Measurements from ENCODE around the gene ADGRA3. TPM values are rescaled to one million over a fixed set of nuclear protein-coding genes. Genes with fewer than 3 reads are reported as not detected.
"Not testable (repeated sequence)": the region's sequence is repeated elsewhere in the genome, so short reads cannot be mapped to it uniquely, and the experiment has no call there.

Gene ADGRA3
- polyA plus RNA-seq, 1 donor = 51.5 TPM

- Histone ChIP-seq H3K4me3 (ENCODE audit: low read length) (no peak overlapping the region), H3K9me3 (ENCODE audit: control insufficient read depth, low read depth, low read length) (no peaks in the 10 kb centered on the region), H3K4me1 (ENCODE audit: control insufficient read depth, insufficient read depth, low read length) (no peaks in the 10 kb centered on the region), H3K27ac (ENCODE audit: low read length) (no peak overlapping the region), H3K27me3 (ENCODE audit: control insufficient read depth, insufficient read depth, low read length) (no peaks in the 10 kb centered on the region), H3K36me3 (ENCODE audit: control insufficient read depth, insufficient read depth, low read length) (peaks cover 27% of the 10 kb centered on the region)
- WGBS (ENCODE audit: insufficient coverage, low lambda C conversion rate) = no CpG with 5 or more reads among the region's 3 CpGs
- peak; percentile 53 to 63 for DNase-seq
Observed at GRCh38 chr4:22389240-22389870, 126.5 kb downstream of the ADGRA3 start.

- no peak overlapping the region for H3K27ac ChIP-seq (ENCODE audit: low read length)
- H3K36me3 ChIP-seq (ENCODE audit: control insufficient read depth, insufficient read depth, low read length) = peaks cover 33% of the 10 kb centered on the region
- no peak overlapping the region for H3K4me3 ChIP-seq (ENCODE audit: low read length)
- no peaks in the 10 kb centered on the region for H3K4me1 ChIP-seq (ENCODE audit: control insufficient read depth, insufficient read depth, low read length)
- no peaks in the 10 kb centered on the region for H3K9me3 ChIP-seq (ENCODE audit: control insufficient read depth, low read depth, low read length)
- no peak for DNase-seq
- H3K27me3 ChIP-seq (ENCODE audit: control insufficient read depth, insufficient read depth, low read length) = no peaks in the 10 kb centered on the region
- 80% methylated on average over 3 of the region's 7 CpGs for WGBS (ENCODE audit: insufficient coverage, low lambda C conversion rate)
Observed at GRCh38 chr4:22385611-22386011, 130.3 kb downstream of the ADGRA3 start.

- no peak overlapping the region for H3K27ac ChIP-seq (ENCODE audit: low read length)
- no peaks in the 10 kb centered on the region for H3K4me1 ChIP-seq (ENCODE audit: control insufficient read depth, insufficient read depth, low read length)
- DNase-seq = no peak
- H3K4me3 ChIP-seq (ENCODE audit: low read length) = no peak overlapping the region
- no peaks in the 10 kb centered on the region for H3K27me3 ChIP-seq (ENCODE audit: control insufficient read depth, insufficient read depth, low read length)
- no peaks in the 10 kb centered on the region for H3K9me3 ChIP-seq (ENCODE audit: control insufficient read depth, low read depth, low read length)
- H3K36me3 ChIP-seq (ENCODE audit: control insufficient read depth, insufficient read depth, low read length) = peaks cover 30% of the 10 kb centered on the region
Observed at GRCh38 chr4:22384154-22384553, 131.7 kb downstream of the ADGRA3 start.

GRCh38 chr4:22382216-22382615 lies 133.7 kb downstream of the ADGRA3 start:
- not testable (repeated sequence) for H3K27ac ChIP-seq (ENCODE audit: low read length); H3K9me3 ChIP-seq (ENCODE audit: control insufficient read depth, low read depth, low read length); H3K4me1 ChIP-seq (ENCODE audit: control insufficient read depth, insufficient read depth, low read length); DNase-seq; H3K27me3 ChIP-seq (ENCODE audit: control insufficient read depth, insufficient read depth, low read length); H3K4me3 ChIP-seq (ENCODE audit: low read length)
- H3K36me3 ChIP-seq (ENCODE audit: control insufficient read depth, insufficient read depth, low read length) = peaks cover 14% of the 10 kb centered on the region
- no CpG with 5 or more reads among the region's 3 CpGs for WGBS (ENCODE audit: insufficient coverage, low lambda C conversion rate)

- Histone ChIP-seq H3K36me3 (ENCODE audit: control insufficient read depth, insufficient read depth, low read length) (no peaks in the 10 kb centered on the region), H3K4me1 (ENCODE audit: control insufficient read depth, insufficient read depth, low read length) (no peaks in the 10 kb centered on the region), H3K27me3 (ENCODE audit: control insufficient read depth, insufficient read depth, low read length) (no peaks in the 10 kb centered on the region), H3K4me3 (ENCODE audit: low read length) (no peak overlapping the region), H3K27ac (ENCODE audit: low read length) (no peak overlapping the region), H3K9me3 (ENCODE audit: control insufficient read depth, low read depth, low read length) (no peaks in the 10 kb centered on the region)
- no CpG with 5 or more reads among the region's 3 CpGs for WGBS (ENCODE audit: insufficient coverage, low lambda C conversion rate)
- no peak for DNase-seq
Observed at GRCh38 chr4:22372986-22373385, 142.9 kb downstream of the ADGRA3 start.

GRCh38 chr4:22369901-22370562 lies 145.8 kb downstream of the ADGRA3 start:
- no peaks in the 10 kb centered on the region for H3K27me3 ChIP-seq (ENCODE audit: control insufficient read depth, insufficient read depth, low read length)
- no peaks in the 10 kb centered on the region for H3K36me3 ChIP-seq (ENCODE audit: control insufficient read depth, insufficient read depth, low read length)
- H3K27ac ChIP-seq (ENCODE audit: low read length) = no peak overlapping the region
- no peak for DNase-seq
- H3K4me3 ChIP-seq (ENCODE audit: low read length) = no peak overlapping the region
- no CpG with 5 or more reads among the region's 8 CpGs for WGBS (ENCODE audit: insufficient coverage, low lambda C conversion rate)
- H3K9me3 ChIP-seq (ENCODE audit: control insufficient read depth, low read depth, low read length) = no peaks in the 10 kb centered on the region
- no peaks in the 10 kb centered on the region for H3K4me1 ChIP-seq (ENCODE audit: control insufficient read depth, insufficient read depth, low read length)

GRCh38 chr4:22363787-22364186 lies 152.1 kb downstream of the ADGRA3 start:
- Histone ChIP-seq H3K27me3 (ENCODE audit: control insufficient read depth, insufficient read depth, low read length) (no peaks in the 10 kb centered on the region), H3K4me3 (ENCODE audit: low read length) (no peak overlapping the region), H3K9me3 (ENCODE audit: control insufficient read depth, low read depth, low read length) (no peaks in the 10 kb centered on the region), H3K4me1 (ENCODE audit: control insufficient read depth, insufficient read depth, low read length) (no peaks in the 10 kb centered on the region), H3K36me3 (ENCODE audit: control insufficient read depth, insufficient read depth, low read length) (no peaks in the 10 kb centered on the region), H3K27ac (ENCODE audit: low read length) (no peak overlapping the region)
- 100% methylated on average over 1 of the region's 2 CpGs for WGBS (ENCODE audit: insufficient coverage, low lambda C conversion rate)
- DNase-seq = no peak

GRCh38 chr4:22363036-22363435 lies 152.8 kb downstream of the ADGRA3 start:
- no peaks in the 10 kb centered on the region for H3K27me3 ChIP-seq (ENCODE audit: control insufficient read depth, insufficient read depth, low read length)
- DNase-seq = no peak
- 60% methylated on average over 1 of the region's 2 CpGs for WGBS (ENCODE audit: insufficient coverage, low lambda C conversion rate)
- no peaks in the 10 kb centered on the region for H3K9me3 ChIP-seq (ENCODE audit: control insufficient read depth, low read depth, low read length)
- H3K27ac ChIP-seq (ENCODE audit: low read length) = no peak overlapping the region
- no peaks in the 10 kb centered on the region for H3K36me3 ChIP-seq (ENCODE audit: control insufficient read depth, insufficient read depth, low read length)
- H3K4me1 ChIP-seq (ENCODE audit: control insufficient read depth, insufficient read depth, low read length) = no peaks in the 10 kb centered on the region
- H3K4me3 ChIP-seq (ENCODE audit: low read length) = no peak overlapping the region

- Histone ChIP-seq H3K9me3 (ENCODE audit: control insufficient read depth, low read depth, low read length) (no peaks in the 10 kb centered on the region), H3K27me3 (ENCODE audit: control insufficient read depth, insufficient read depth, low read length) (no peaks in the 10 kb centered on the region), H3K36me3 (ENCODE audit: control insufficient read depth, insufficient read depth, low read length) (no peaks in the 10 kb centered on the region), H3K4me3 (ENCODE audit: low read length) (no peak overlapping the region), H3K27ac (ENCODE audit: low read length) (no peak overlapping the region), H3K4me1 (ENCODE audit: control insufficient read depth, insufficient read depth, low read length) (no peaks in the 10 kb centered on the region)
- peak in 1 of 2 donors; percentile 9 for DNase-seq
- WGBS (ENCODE audit: insufficient coverage, low lambda C conversion rate) = no CpG with 5 or more reads among the region's 6 CpGs
Observed at GRCh38 chr4:22356987-22357596, 158.8 kb downstream of the ADGRA3 start.

GRCh38 chr4:22348410-22348809 lies 167.5 kb downstream of the ADGRA3 start:
- H3K27me3 ChIP-seq (ENCODE audit: control insufficient read depth, insufficient read depth, low read length) = no peaks in the 10 kb centered on the region
- no peak for DNase-seq
- no peak overlapping the region for H3K27ac ChIP-seq (ENCODE audit: low read length)
- H3K4me1 ChIP-seq (ENCODE audit: control insufficient read depth, insufficient read depth, low read length) = no peaks in the 10 kb centered on the region
- H3K9me3 ChIP-seq (ENCODE audit: control insufficient read depth, low read depth, low read length) = no peaks in the 10 kb centered on the region
- 73% methylated on average over 2 of the region's 3 CpGs for WGBS (ENCODE audit: insufficient coverage, low lambda C conversion rate)
- H3K36me3 ChIP-seq (ENCODE audit: control insufficient read depth, insufficient read depth, low read length) = no peaks in the 10 kb centered on the region
- H3K4me3 ChIP-seq (ENCODE audit: low read length) = no peak overlapping the region
